SK-N-DZ (cell line): ENCODE results near the gene CLDN9. TPM values are rescaled to one million over a fixed set of nuclear protein-coding genes. Genes with fewer than 3 reads are reported as not detected.

ENCODE experiments used
- DNase-seq: peaks from one replicate; pipeline ENCODE4 v3.0.0-alpha.2; 2015; ENCODE audit warnings: low spot score
- polyA plus RNA-seq, 2 experiments: library from polyadenylated mRNA; depleted of rRNA; stranded (reverse); fragments of >200 nt; gene quantifications; 2 replicates each; pipeline ENCODE4 v1.2.3, GENCODE V29; 2014

CLDN9 gene
- polyA plus RNA-seq (2014; cell fraction: cytosol; rRNA removed): not detected in 2 replicates
- 0.17 TPM in 1 of 2 replicates, not detected in the other for polyA plus RNA-seq (2014; cell fraction: nucleus; rRNA removed)

- DNase-seq: no peak
Measured at GRCh38 chr16:3012828-3013420, at the start of gene CLDN9. Gene CLDN9, plus strand, starts transcription at chr16:3012923. Its CDS starts 440 bp downstream, at chr16:3013363.

GRCh38 chr16:2963074-2963722 lies 49.5 kb upstream of the CLDN9 start:
- no peak for DNase-seq

- peak; percentile 96 for DNase-seq
Measured at GRCh38 chr16:2963723-2964474, 48.8 kb upstream of the CLDN9 start, which contains the start of gene KREMEN2. Gene KREMEN2, plus strand, starts transcription at chr16:2964275. Its CDS starts 246 bp downstream, at chr16:2964521.

GRCh38 chr16:2964475-2965336 lies 48.0 kb upstream of the CLDN9 start:
- DNase-seq: peak; percentile 92

- DNase-seq: no peak
Measured at GRCh38 chr16:2966043-2966807, 46.5 kb upstream of the CLDN9 start.

- no peak for DNase-seq
Measured at GRCh38 chr16:2966808-2967191, 45.9 kb upstream of the CLDN9 start.

GRCh38 chr16:2967211-2967631 lies 45.5 kb upstream of the CLDN9 start:
- DNase-seq: no peak

- DNase-seq: no peak
Measured at GRCh38 chr16:2967721-2968161, 45.0 kb upstream of the CLDN9 start.

- DNase-seq: no peak
Measured at GRCh38 chr16:2968368-2968737, 44.4 kb upstream of the CLDN9 start.

- peak; percentile 90 for DNase-seq
Measured at GRCh38 chr16:2968738-2969544, 43.8 kb upstream of the CLDN9 start, which contains the start of gene PAQR4. Gene PAQR4, plus strand, starts transcription at chr16:2969348. Its CDS starts 327 bp downstream, at chr16:2969675.

- DNase-seq: peak; percentile 69
Measured at GRCh38 chr16:2969545-2970521, 42.9 kb upstream of the CLDN9 start.

GRCh38 chr16:2970563-2970962 lies 42.2 kb upstream of the CLDN9 start:
- no peak for DNase-seq

GRCh38 chr16:2971134-2971984 lies 41.4 kb upstream of the CLDN9 start:
- no peak for DNase-seq

GRCh38 chr16:2971985-2972784 lies 40.5 kb upstream of the CLDN9 start:
- no peak for DNase-seq

GRCh38 chr16:2973093-2973492 lies 39.6 kb upstream of the CLDN9 start:
- DNase-seq: no peak

- no peak for DNase-seq
Measured at GRCh38 chr16:2973605-2974318, 39.0 kb upstream of the CLDN9 start.
